Measurements from ENCODE around the gene ARHGAP40.

ARHGAP40 gene

DNA sequence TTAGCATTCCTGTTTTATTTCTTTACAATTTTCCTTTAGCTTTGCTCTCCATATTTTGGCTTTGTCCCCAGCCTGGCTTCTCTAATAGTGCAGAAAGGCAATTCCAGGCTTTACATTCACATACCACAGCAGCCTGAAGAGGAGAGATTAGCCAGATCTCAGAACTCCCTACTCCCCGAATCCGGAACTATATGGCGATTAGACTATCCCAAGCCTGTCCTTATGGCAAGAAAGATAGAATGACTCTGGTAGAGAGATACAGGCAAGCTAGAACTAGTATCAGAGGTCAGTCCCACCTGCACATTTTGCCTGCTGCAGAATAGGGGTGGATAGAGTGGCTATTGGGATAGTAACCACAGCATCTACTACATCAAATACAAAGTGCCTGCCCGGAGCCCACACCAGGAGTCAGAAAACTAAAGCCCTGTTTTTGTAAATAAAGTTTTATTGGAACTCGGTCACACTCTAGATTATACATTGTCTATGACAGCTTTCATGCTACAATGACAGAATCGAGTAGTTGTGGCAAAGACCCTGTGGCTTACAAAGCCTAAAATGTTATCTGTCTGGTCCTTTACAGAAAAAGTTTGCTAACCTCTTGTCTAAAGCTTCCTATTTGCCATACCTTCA lies 37.7 kb upstream of the ARHGAP40 start:
- in situ Hi-C loops (cut with MboI; ENCODE audit: low sequenced_read_pairs, unreplicated experiment): no loop called here
- no peak for TF ChIP-seq CTCF (IDR thresholded peaks at IDR 0.05; ENCODE audit: borderline replicate concordance, control extremely low read depth, extremely low read depth, insufficient read depth, missing control alignments)
- no peak for DNase-seq (ENCODE audit: low spot score)

DNA sequence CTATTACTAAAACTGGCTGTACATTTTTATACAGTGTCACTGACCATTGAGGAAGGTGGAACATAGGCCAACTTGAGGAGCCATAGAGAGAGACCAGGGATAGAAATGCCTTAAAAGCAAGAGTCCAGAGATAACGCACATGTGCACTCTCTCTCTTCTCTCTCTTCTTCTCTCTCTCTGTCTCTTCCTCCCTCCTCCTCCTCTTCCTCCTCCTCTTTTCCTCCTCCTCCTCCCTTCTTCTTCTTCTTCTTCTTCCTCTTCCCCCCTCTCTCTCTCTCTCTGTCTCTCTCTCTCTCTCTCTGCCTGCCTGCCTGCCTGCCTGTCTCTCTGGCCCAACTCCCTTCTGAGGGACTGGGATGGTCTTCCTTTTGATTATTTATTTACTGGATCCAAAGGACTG lies 36.9 kb upstream of the ARHGAP40 start:
- TF ChIP-seq CTCF (IDR thresholded peaks at IDR 0.05; ENCODE audit: borderline replicate concordance, control extremely low read depth, extremely low read depth, insufficient read depth, missing control alignments): no peak
- no peak for DNase-seq (ENCODE audit: low spot score)
- in situ Hi-C loops (cut with MboI; ENCODE audit: low sequenced_read_pairs, unreplicated experiment): no loop called here

GRCh38 chr20:38566036-38566598 lies 35.5 kb upstream of the ARHGAP40 start:
- no peak for TF ChIP-seq CTCF (IDR thresholded peaks at IDR 0.05; ENCODE audit: borderline replicate concordance, control extremely low read depth, extremely low read depth, insufficient read depth, missing control alignments)
- DNase-seq (ENCODE audit: low spot score): no peak
- in situ Hi-C loops (cut with MboI; ENCODE audit: low sequenced_read_pairs, unreplicated experiment): no loop called here

GRCh38 chr20:38569747-38570525 lies 31.7 kb upstream of the ARHGAP40 start:
- TF ChIP-seq CTCF (IDR thresholded peaks at IDR 0.05; ENCODE audit: borderline replicate concordance, control extremely low read depth, extremely low read depth, insufficient read depth, missing control alignments): no peak
- DNase-seq (ENCODE audit: low spot score): no peak
- in situ Hi-C loops (cut with MboI; ENCODE audit: low sequenced_read_pairs, unreplicated experiment): no loop called here

GRCh38 chr20:38573413-38573812 lies 28.2 kb upstream of the ARHGAP40 start:
- no peak for TF ChIP-seq CTCF (IDR thresholded peaks at IDR 0.05; ENCODE audit: borderline replicate concordance, control extremely low read depth, extremely low read depth, insufficient read depth, missing control alignments)
- in situ Hi-C loops (cut with MboI; ENCODE audit: low sequenced_read_pairs, unreplicated experiment): no loop called here
- no peak for DNase-seq (ENCODE audit: low spot score)

DNA sequence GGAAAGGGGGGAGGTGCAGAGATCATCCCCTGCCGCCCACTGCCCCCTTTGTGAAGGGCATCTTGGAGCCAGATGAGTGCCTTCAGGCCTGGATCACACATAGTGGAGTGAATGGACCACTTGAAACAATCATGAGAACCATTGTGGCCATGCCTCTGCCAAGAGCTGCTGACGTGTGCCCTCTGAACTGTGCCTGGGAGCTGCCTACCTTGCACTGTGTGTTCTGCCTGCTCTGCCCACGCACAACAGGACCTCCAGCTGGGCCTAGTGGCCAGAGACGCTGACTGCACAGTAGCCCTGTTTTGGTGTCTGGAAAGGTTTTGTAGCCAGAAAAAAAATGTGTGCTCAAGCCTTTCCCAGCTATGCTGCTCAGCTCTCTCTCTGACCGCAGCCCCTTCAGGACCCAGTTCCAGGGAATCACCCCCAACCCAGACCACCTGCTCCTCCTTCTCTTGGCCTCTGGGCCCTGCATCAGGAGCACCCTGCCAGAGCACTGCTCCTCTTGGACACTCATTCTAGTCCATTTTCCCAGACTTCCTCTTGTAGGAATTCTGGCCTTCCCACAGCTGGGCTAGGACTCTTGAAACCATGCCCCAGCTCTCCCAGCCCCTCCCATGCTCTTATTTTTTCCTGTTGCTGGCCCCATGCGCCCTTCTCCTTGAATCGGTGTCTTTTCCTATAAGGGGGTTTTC lies 22.2 kb upstream of the ARHGAP40 start:
- TF ChIP-seq CTCF (IDR thresholded peaks at IDR 0.05; ENCODE audit: borderline replicate concordance, control extremely low read depth, extremely low read depth, insufficient read depth, missing control alignments): no peak
- in situ Hi-C loops (cut with MboI; ENCODE audit: low sequenced_read_pairs, unreplicated experiment): no loop called here
- DNase-seq (ENCODE audit: low spot score): no peak

Data from GM13976 (cell line).